HepG2 (cell line): Measurements from ENCODE around the gene TTN. TPM values are rescaled to one million over a fixed set of nuclear protein-coding genes. Genes with fewer than 3 reads are reported as not detected.

Experiments
- ATAC-seq: fragments of 200-7000 bp; cut with Tn5 transposase; 3 replicates; pipeline ENCODE4 v1.9.1; 2020; ENCODE audit warnings: mild to moderate bottlenecking, moderate library complexity
- BruUV-seq: library from RNA; stranded (reverse); fragments of 400-500 nt; replicated peaks from 2 replicates; lab custom pipeline; 2021; lab: Mats Ljungman, UMichigan
- CTCF ChIA-PET: fragments of 300-600 bp; formaldehyde crosslinking; extraction: SDS; loops from one replicate; lab custom pipeline; 2021; ENCODE audit warnings: low total read pairs, inconsistent platforms, low intra/inter-chr PET ratio; lab: Yijun Ruan, JAX
- POLR2A ChIA-PET: fragments of 350-600 bp; sonication (Branson Sonifier 250); formaldehyde crosslinking; loops from one replicate; lab custom pipeline; 2020; ENCODE audit warnings: antibody characterized with exemption, inconsistent platforms; lab: Yijun Ruan, JAX
- DNase-seq: peaks from one replicate; pipeline ENCODE4 v3.0.0-alpha.2; 2015; ENCODE audit warnings: low spot score
- FAIRE-seq: peaks from 3 replicates; lab custom pipeline; 2011; peaks lifted over from hg19 to GRCh38; lab: Jason Lieb, UNC
- H2AFZ ChIP-seq: one replicate; pipeline ENCODE4 v1.6.1; 2011; ENCODE audit warnings: low read length, inconsistent platforms
- H3K27ac ChIP-seq: fragments of 300-600 bp; 3 replicates; pipeline ENCODE4 v1.8.0; 2011; ENCODE audit warnings: mixed run types, mild to moderate bottlenecking, mixed read lengths, low read length, inconsistent platforms; ENCODE audit not compliant: insufficient read depth; ENCODE audit errors: extremely low read length
- H3K27me3 ChIP-seq, 2 experiments: fragments of 200-600 bp in 1 of 2; 2 replicates in 1 of 2; 3 replicates in 1 of 2; pipeline versions ENCODE4 v1.6.0 to v1.8.0; 2011; ENCODE audit warnings: low read length in 2 of 2, mild to moderate bottlenecking in 2 of 2, moderate library complexity in 2 of 2, inconsistent platforms in 1 of 2; ENCODE audit not compliant: insufficient read depth in 2 of 2, control insufficient read depth in 1 of 2
- H3K36me3 ChIP-seq, 2 experiments: fragments of 200-600 bp in 1 of 2; replicated peaks in 1 of 2; 2 replicates in 1 of 2; 3 replicates in 1 of 2; pipeline versions ENCODE4 v1.5.1 to v1.8.0; 2011; ENCODE audit warnings: low read length in 2 of 2, inconsistent platforms in 1 of 2; ENCODE audit not compliant: insufficient read depth in 2 of 2, control insufficient read depth in 1 of 2
- H3K4me1 ChIP-seq: 2 replicates; pipeline ENCODE4 v1.5.1; 2012; ENCODE audit warnings: low read length, inconsistent platforms; ENCODE audit not compliant: insufficient read depth
- H3K4me2 ChIP-seq: 2 replicates; pipeline ENCODE4 v1.6.0; 2011; ENCODE audit warnings: low read depth, low read length, inconsistent platforms
- H3K4me3 ChIP-seq, 3 experiments: fragments of 200-600 bp in 1 of 3; sonication (generic), shearing (Covaris generic) in 1 of 3; replicated peaks in 1 of 3; 2 replicates each; pipeline ENCODE4 v1.5.1; 2011 to 2016; ENCODE audit warnings: low read length in 3 of 3, inconsistent platforms in 2 of 3, low read depth in 2 of 3, mild to moderate bottlenecking in 2 of 3, control low read depth in 1 of 3, mixed read lengths in 1 of 3; ENCODE audit not compliant: insufficient read depth in 1 of 3
- H3K79me2 ChIP-seq: one replicate; pipeline ENCODE4 v1.6.1; 2011; ENCODE audit warnings: low read length, inconsistent platforms; ENCODE audit not compliant: insufficient read depth
- H3K9ac ChIP-seq: 2 replicates; pipeline ENCODE4 v1.6.0; 2011; ENCODE audit warnings: mild to moderate bottlenecking, low read depth, low read length, inconsistent platforms; ENCODE audit not compliant: insufficient read depth
- H3K9me3 ChIP-seq: 2 replicates; pipeline ENCODE4 v1.5.1; 2012; ENCODE audit warnings: mild to moderate bottlenecking, low read length
- H4K20me1 ChIP-seq: 2 replicates; pipeline ENCODE4 v1.6.0; 2011; ENCODE audit warnings: inconsistent platforms, mild to moderate bottlenecking, low read length, moderate library complexity; ENCODE audit not compliant: insufficient read depth
- BCL6 ChIP-seq: IDR thresholded peaks from 2 replicates; pipeline ENCODE4 v1.6.1; 2016; ENCODE audit warnings: missing genetic modification reagents, missing compliant biosample characterization
- BHLHE40 ChIP-seq: IDR thresholded peaks from 2 replicates; pipeline ENCODE4 v1.6.1; 2011; ENCODE audit warnings: low read length, improper control_type of control experiment
- DR1 ChIP-seq: sonication (generic); formaldehyde crosslinking; IDR thresholded peaks from 2 replicates; pipeline ENCODE4 v1.8.0; 2021; ENCODE audit warnings: mild to moderate bottlenecking, missing genetic modification reagents, inconsistent platforms
- ESRRA ChIP-seq: sonication (generic); formaldehyde crosslinking; IDR thresholded peaks from 2 replicates; pipeline ENCODE4 v1.5.1; 2020; ENCODE audit warnings: mild to moderate bottlenecking, low read depth, missing genetic modification reagents
- ETV5 ChIP-seq: IDR thresholded peaks from 2 replicates; pipeline ENCODE4 v1.6.1; 2018; ENCODE audit warnings: missing biosample characterization, missing genetic modification reagents, inconsistent platforms, borderline replicate concordance
- HIVEP1 ChIP-seq: sonication (generic); formaldehyde crosslinking; IDR thresholded peaks from 2 replicates; pipeline ENCODE4 v1.4.0; 2020; ENCODE audit warnings: mild to moderate bottlenecking, missing genetic modification reagents
- KDM2A ChIP-seq: sonication (generic); formaldehyde crosslinking; IDR thresholded peaks from 2 replicates; pipeline ENCODE4 v1.4.0; 2020; ENCODE audit warnings: low read depth, missing genetic modification reagents, borderline replicate concordance
- MAFK ChIP-seq, 2 experiments: IDR thresholded peaks in 1 of 2; conservative IDR thresholded peaks in 1 of 2; 2 replicates each; pipeline ENCODE4 v1.6.1; 2011; ENCODE audit warnings: improper control_type of control experiment in 2 of 2, low read length in 2 of 2
- MEIS2 ChIP-seq: sonication (generic); formaldehyde crosslinking; IDR thresholded peaks from 2 replicates; pipeline ENCODE4 v1.9.0; 2021; ENCODE audit warnings: mild to moderate bottlenecking, missing genetic modification reagents
- PHB2 ChIP-seq: fragments of 450-650 bp; IDR thresholded peaks from 2 replicates; pipeline ENCODE4 v1.6.1; 2018; ENCODE audit not compliant: partially characterized antibody
- ZNF337 ChIP-seq: sonication (generic); formaldehyde crosslinking; IDR thresholded peaks from 2 replicates; pipeline ENCODE4 v1.5.1; 2020; ENCODE audit warnings: missing genetic modification reagents, low read depth, mild to moderate bottlenecking, borderline replicate concordance
- ZNF782 ChIP-seq: sonication (generic); formaldehyde crosslinking; IDR thresholded peaks from 2 replicates; pipeline ENCODE4 v1.4.0; 2020; ENCODE audit warnings: missing genetic modification reagents, mild to moderate bottlenecking, borderline replicate concordance
- WGBS: methylation state at CpG from one replicate; pipeline ENCODE4 v1.1.6; 2017; ENCODE audit warnings: low lambda C conversion rate; 5-methylcytosine and 5-hydroxymethylcytosine counted together
- in situ Hi-C: cut with HindIII; loops from 2 replicates; pipeline ENCODE4 v1.10.0; 2017; ENCODE audit warnings: low pct_unique_long_range_greater_than_20kb; ENCODE audit not compliant: extremely low pct_ligation_motif_present
- intact Hi-C: fragments of 100-400 bp; cut with micrococcal nuclease; formaldehyde crosslinking; loops from one replicate; pipeline ENCODE4 v1.10.0; 2022; ENCODE audit not compliant: unreplicated experiment
- polyA plus RNA-seq, 8 experiments: library from polyadenylated mRNA; depleted of rRNA in 3 of 8; stranded (reverse) in 7 of 8; unstranded in 1 of 8; fragments of >200 nt; fragmentation: Illumina TruSeq in 4 of 8; extraction: Trizol in 4 of 8; gene quantifications; 2 replicates each; pipeline versions ENCODE4 v1.2.1 to v1.2.3, GENCODE V29; 2011 to 2016; ENCODE audit warnings: low read depth in 4 of 8, missing spikeins in 1 of 8, mixed read lengths in 1 of 8; ENCODE audit not compliant: insufficient read depth in 1 of 8
- total RNA-seq, 5 experiments: library from RNA; depleted of rRNA; stranded (reverse); fragments of >200 nt; fragmentation: Illumina TruSeq; extraction: Trizol; gene quantifications; 2 replicates each; pipeline ENCODE4 v1.2.3, GENCODE V29; 2016; ENCODE audit warnings: low read depth in 1 of 5
- TF ChIP-seq, protein P1 (sequence below): sonication (generic); formaldehyde crosslinking; IDR thresholded peaks from 2 replicates; pipeline ENCODE4 v1.4.0; 2020; ENCODE audit warnings: mild to moderate bottlenecking, missing genetic modification reagents
- TF ChIP-seq, protein P2 (sequence below): conservative IDR thresholded peaks from 2 replicates; pipeline ENCODE4 v1.6.1; 2018; ENCODE audit warnings: missing genetic modification reagents

Gene TTN
- total and polyA plus RNA-seq, 2 of the 13 experiments (the other 11 are each of a cell fraction or from before 2014, with no cell fraction given), result under 0.01 TPM

DNA sequence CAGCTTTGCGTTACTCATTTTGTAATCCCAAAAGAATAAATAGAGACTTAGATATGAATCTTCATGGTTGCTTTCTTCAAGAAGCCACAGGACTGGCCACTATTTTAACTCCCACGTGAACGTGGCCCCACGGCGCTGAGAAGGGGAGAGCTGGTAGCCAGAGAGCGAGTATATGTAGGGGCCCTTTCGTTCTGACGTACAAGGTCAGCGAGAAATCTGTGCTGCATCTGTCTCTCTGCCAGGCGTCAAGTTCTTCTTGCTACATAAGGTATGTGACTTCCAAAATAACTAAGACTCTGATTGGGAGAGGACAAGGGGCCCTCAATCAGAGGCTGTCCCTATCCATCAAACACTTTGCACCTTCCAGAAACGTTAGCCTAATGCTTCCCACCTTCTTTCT lies 177.8 kb downstream of the TTN start:
- no peak overlapping the region for H3K9ac ChIP-seq
- H3K27ac ChIP-seq, result no peak overlapping the region
- H2AFZ ChIP-seq, result no peak overlapping the region
- BruUV-seq, result no TSS peak
- DNase-seq (no peak), FAIRE-seq (no peak), ATAC-seq (no peak)
- H3K79me2 ChIP-seq, result no peaks in the 10 kb centered on the region
- H3K4me3 ChIP-seq, result no peak overlapping the region
- POLR2A ChIA-PET, result no interaction called here
- WGBS, result 37% methylated on average over 11 of the region's 11 CpGs
- no peak overlapping the region for H3K4me2 ChIP-seq
- CTCF ChIA-PET, result no interaction called here
- no peaks in the 10 kb centered on the region for H4K20me1 ChIP-seq
- TF ChIP-seq ZNF337 (no peak), MAFK (conservative IDR thresholded peaks at IDR 0.05 in 1 of 2, IDR thresholded peaks at IDR 0.05 in 1 of 2; ENCODE audit: low read length in 2 of 2) (0 out of 4 replicates have a peak, but pooled peaks of 1 of the 2 experiments have one; percentile 1)
- TF ChIP-seq, all 625 proteins: peak for 1
- in situ Hi-C loops, result no loop called here
- H3K4me1 ChIP-seq, result no peaks in the 10 kb centered on the region
- H3K9me3 ChIP-seq, result no peaks in the 10 kb centered on the region
- intact Hi-C loops, result no loop called here
- no peaks in the 10 kb centered on the region; a peak in 1 of 5 replicates for H3K27me3 ChIP-seq
- no peaks in the 10 kb centered on the region for H3K36me3 ChIP-seq

DNA sequence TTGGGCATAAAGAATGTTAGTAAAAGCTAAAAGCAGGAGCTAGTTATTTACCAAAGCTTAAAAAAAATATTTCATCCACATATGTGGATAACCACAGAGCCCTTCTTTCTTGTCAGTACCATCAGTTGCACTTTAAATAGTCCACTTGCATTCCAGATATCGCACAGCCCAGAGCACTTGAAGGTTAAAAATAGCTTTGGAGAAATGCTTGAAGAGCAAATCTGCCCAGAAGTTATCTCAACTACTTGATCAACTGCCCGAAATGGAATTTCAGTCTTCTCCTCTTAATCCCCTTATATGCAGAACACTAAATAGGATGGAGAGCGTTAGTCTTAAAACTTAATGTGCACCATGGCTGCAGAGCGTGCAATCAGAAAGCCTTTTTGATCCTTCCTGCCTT lies 178.6 kb downstream of the TTN start:
- no peaks in the 10 kb centered on the region for H3K36me3 ChIP-seq
- CTCF ChIA-PET, result no interaction called here
- no peak for TF ChIP-seq HIVEP1
- TF ChIP-seq DR1 (CRISPR knock-in tag), result no peak
- no peak for TF ChIP-seq ETV5 (CRISPR knock-in tag)
- TF ChIP-seq PHB2, result no peak
- no peak for TF ChIP-seq ZNF782
- TF ChIP-seq, protein P1, sequence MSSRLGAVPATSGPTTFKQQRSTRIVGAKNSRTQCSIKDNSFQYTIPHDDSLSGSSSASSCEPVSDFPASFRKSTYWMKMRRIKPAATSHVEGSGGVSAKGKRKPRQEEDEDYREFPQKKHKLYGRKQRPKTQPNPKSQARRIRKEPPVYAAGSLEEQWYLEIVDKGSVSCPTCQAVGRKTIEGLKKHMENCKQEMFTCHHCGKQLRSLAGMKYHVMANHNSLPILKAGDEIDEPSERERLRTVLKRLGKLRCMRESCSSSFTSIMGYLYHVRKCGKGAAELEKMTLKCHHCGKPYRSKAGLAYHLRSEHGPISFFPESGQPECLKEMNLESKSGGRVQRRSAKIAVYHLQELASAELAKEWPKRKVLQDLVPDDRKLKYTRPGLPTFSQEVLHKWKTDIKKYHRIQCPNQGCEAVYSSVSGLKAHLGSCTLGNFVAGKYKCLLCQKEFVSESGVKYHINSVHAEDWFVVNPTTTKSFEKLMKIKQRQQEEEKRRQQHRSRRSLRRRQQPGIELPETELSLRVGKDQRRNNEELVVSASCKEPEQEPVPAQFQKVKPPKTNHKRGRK (CRISPR knock-in tag), result no peak
- no peak for TF ChIP-seq BCL6 (CRISPR knock-in tag)
- no peak for TF ChIP-seq BHLHE40
- no peak for TF ChIP-seq KDM2A (CRISPR knock-in tag)
- TF ChIP-seq ESRRA (CRISPR knock-in tag), result no peak
- TF ChIP-seq MEIS2 (CRISPR knock-in tag), result no peak
- TF ChIP-seq, protein P2, sequence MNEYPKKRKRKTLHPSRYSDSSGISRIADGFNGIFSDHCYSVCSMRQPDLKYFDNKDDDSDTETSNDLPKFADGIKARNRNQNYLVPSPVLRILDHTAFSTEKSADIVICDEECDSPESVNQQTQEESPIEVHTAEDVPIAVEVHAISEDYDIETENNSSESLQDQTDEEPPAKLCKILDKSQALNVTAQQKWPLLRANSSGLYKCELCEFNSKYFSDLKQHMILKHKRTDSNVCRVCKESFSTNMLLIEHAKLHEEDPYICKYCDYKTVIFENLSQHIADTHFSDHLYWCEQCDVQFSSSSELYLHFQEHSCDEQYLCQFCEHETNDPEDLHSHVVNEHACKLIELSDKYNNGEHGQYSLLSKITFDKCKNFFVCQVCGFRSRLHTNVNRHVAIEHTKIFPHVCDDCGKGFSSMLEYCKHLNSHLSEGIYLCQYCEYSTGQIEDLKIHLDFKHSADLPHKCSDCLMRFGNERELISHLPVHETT (CRISPR knock-in tag), result no peak

More for the DNA sequence above, 178.6 kb downstream of the TTN start:
- no peaks in the 10 kb centered on the region for H3K9me3 ChIP-seq
- BruUV-seq, result no TSS peak
- no peak for FAIRE-seq
- H3K4me2 ChIP-seq, result no peak overlapping the region
- H3K4me1 ChIP-seq, result no peaks in the 10 kb centered on the region
- intact Hi-C loops, result no loop called here
- H3K27me3 ChIP-seq, result no peaks in the 10 kb centered on the region; a peak in 1 of 5 replicates
- H3K4me3 ChIP-seq, result no peak overlapping the region
- 34% methylated on average over 4 of the region's 4 CpGs for WGBS
- no peak overlapping the region for H3K27ac ChIP-seq
- H3K79me2 ChIP-seq, result no peaks in the 10 kb centered on the region
- no peak for DNase-seq
- no peak overlapping the region for H2AFZ ChIP-seq
- H3K9ac ChIP-seq, result no peak overlapping the region
- POLR2A ChIA-PET, result no interaction called here
- no peaks in the 10 kb centered on the region for H4K20me1 ChIP-seq
- no peak for ATAC-seq
- in situ Hi-C loops, result no loop called here
